Kidney epithelial cell (primary cell): Measurements from ENCODE around the gene GRIA4. TPM values are rescaled to one million over a fixed set of nuclear protein-coding genes. Genes with fewer than 3 reads are reported as not detected.
"Not testable (repeated sequence)": the region's sequence is repeated elsewhere in the genome, so short reads cannot be mapped to it uniquely, and the experiment has no call there.

Source experiments
- DNase-seq: peaks from one replicate; pipeline ENCODE4 v3.0.0-alpha.2; 2010; ENCODE audit warnings: low read depth
- H3K27me3 ChIP-seq: 2 replicates; pipeline ENCODE4 v1.6.0; 2011; ENCODE audit warnings: low read length; ENCODE audit not compliant: control insufficient read depth, insufficient read depth
- H3K36me3 ChIP-seq: 2 replicates; pipeline ENCODE4 v1.5.1; 2011; ENCODE audit warnings: low read length; ENCODE audit not compliant: control insufficient read depth, insufficient read depth
- H3K4me3 ChIP-seq: 2 replicates; pipeline ENCODE4 v1.5.1; 2011; ENCODE audit warnings: low read depth, mild to moderate bottlenecking, control low read depth, low read length
- CTCF ChIP-seq: IDR thresholded peaks from 2 replicates; pipeline ENCODE4 v1.5.1; 2011; ENCODE audit warnings: mild to moderate bottlenecking, moderate library complexity, low read length, control low read depth, inconsistent platforms; ENCODE audit not compliant: insufficient read depth, poor library complexity, severe bottlenecking
- total RNA-seq: library from RNA; depleted of rRNA; stranded (reverse); fragments of >200 nt; gene quantifications from 2 replicates; pipeline ENCODE4 v1.2.3, GENCODE V29; 2015

GRIA4 gene
- total RNA-seq, 1 donor from 2014 or later = not detected

- TF ChIP-seq CTCF = no peak
- Histone ChIP-seq H3K36me3 (no peaks in the 10 kb centered on the region), H3K4me3 (no peak overlapping the region), H3K27me3 (no peaks in the 10 kb centered on the region)
- no peak for DNase-seq
Measured at GRCh38 chr11:105986554-105986953, 376.7 kb downstream of the GRIA4 start.

GRCh38 chr11:105988197-105988596, 378.3 kb downstream of the GRIA4 start:
- no peak overlapping the region for H3K4me3 ChIP-seq
- H3K27me3 ChIP-seq = no peaks in the 10 kb centered on the region
- no peaks in the 10 kb centered on the region for H3K36me3 ChIP-seq
- no peak for DNase-seq
- TF ChIP-seq CTCF = no peak

GRCh38 chr11:105989124-105989523, 379.3 kb downstream of the GRIA4 start:
- TF ChIP-seq CTCF = no peak

GRCh38 chr11:105991888-105992287, 382.0 kb downstream of the GRIA4 start:
- DNase-seq = no peak
- H3K4me3 ChIP-seq = no peak overlapping the region
- no peaks in the 10 kb centered on the region for H3K36me3 ChIP-seq
- no peaks in the 10 kb centered on the region for H3K27me3 ChIP-seq
- no peak for TF ChIP-seq CTCF

More at GRCh38 chr11:105989124-105989523, 379.3 kb downstream of the GRIA4 start:
- Histone ChIP-seq H3K27me3 (no peaks in the 10 kb centered on the region), H3K36me3 (no peaks in the 10 kb centered on the region), H3K4me3 (no peak overlapping the region)
- no peak for DNase-seq

GRCh38 chr11:106001304-106002012, 391.6 kb downstream of the GRIA4 start:
- no peaks in the 10 kb centered on the region for H3K27me3 ChIP-seq
- TF ChIP-seq CTCF = no peak
- H3K4me3 ChIP-seq = no peak overlapping the region
- no peak for DNase-seq
- peaks cover 1% of the 10 kb centered on the region for H3K36me3 ChIP-seq

- H3K27me3 ChIP-seq, H3K4me3 ChIP-seq, H3K36me3 ChIP-seq, DNase-seq: not testable (repeated sequence)
Measured at GRCh38 chr11:106003094-106003493, 393.2 kb downstream of the GRIA4 start.
